Measurements from ENCODE around the gene NGF. TPM values are rescaled to one million over a fixed set of nuclear protein-coding genes. Genes with fewer than 3 reads are reported as not detected.
A peak's percentile ranks its signal among the peaks of the same experiment; 100 is the strongest.
"Not testable (repeated sequence)": the region's sequence is repeated elsewhere in the genome, so short reads cannot be mapped to it uniquely, and the experiment has no call there.

Gene NGF
- 1.3 and 6.0 TPM in 2 replicates for total RNA-seq (2014; rRNA removed; shearing (Covaris generic))

- Histone ChIP-seq H3K4me3 (peak within 1 kb of the TSS; percentile 71), H3K36me3 (no peaks in the 10 kb centered on the region; the same call in 1 of the 2 replicates), H3K4me1 (replicated peaks) (peaks cover 24% of the 10 kb centered on the region), H3K27me3 (replicated peaks) (no peaks in the 10 kb centered on the region), H3K9me3 (replicated peaks) (0 out of 2 replicates have a peak, but pooled peaks cover 2% of the 10 kb centered on the region), H3K27ac (peak within 1 kb of the TSS; percentile 40)
- peak; percentile 53 to 75 for DNase-seq (ENCODE audit: low read depth in 1 of 2, low spot score in 2 of 2)
These were observed at the start of gene NGF for GRCh38 chr1:115337633-115338456. Gene NGF (minus strand): TSS chr1:115338249. CDS start chr1:115286795, 51,454 bp downstream.

GRCh38 chr1:115383455-115383854, 45.4 kb upstream of the NGF start:
- H3K27me3 ChIP-seq (replicated peaks); H3K9me3 ChIP-seq (replicated peaks); H3K4me1 ChIP-seq (replicated peaks); H3K27ac ChIP-seq; DNase-seq (ENCODE audit: low read depth in 1 of 2, low spot score in 2 of 2); H3K36me3 ChIP-seq; H3K4me3 ChIP-seq: not testable (repeated sequence)

GRCh38 chr1:115379943-115380342, 41.9 kb upstream of the NGF start:
- DNase-seq (ENCODE audit: low read depth in 1 of 2, low spot score in 2 of 2), result no peak
- Histone ChIP-seq H3K9me3 (replicated peaks) (no peaks in the 10 kb centered on the region), H3K27ac (no peak overlapping the region), H3K36me3 (no peaks in the 10 kb centered on the region), H3K27me3 (replicated peaks) (no peaks in the 10 kb centered on the region), H3K4me1 (replicated peaks) (peaks cover 14% of the 10 kb centered on the region), H3K4me3 (no peak overlapping the region)

- Histone ChIP-seq H3K4me1 (replicated peaks) (peaks cover 28% of the 10 kb centered on the region), H3K36me3 (no peaks in the 10 kb centered on the region), H3K27ac (no peak overlapping the region), H3K9me3 (replicated peaks) (no peaks in the 10 kb centered on the region), H3K27me3 (replicated peaks) (no peaks in the 10 kb centered on the region), H3K4me3 (no peak overlapping the region)
- peak in 1 of 2 experiments; percentile 29 for DNase-seq (ENCODE audit: low read depth in 1 of 2, low spot score in 2 of 2)
These were observed 39.4 kb upstream of the NGF start for GRCh38 chr1:115377411-115377810.

GRCh38 chr1:115374598-115374997, 36.5 kb upstream of the NGF start:
- Histone ChIP-seq H3K4me1 (replicated peaks) (peaks cover 28% of the 10 kb centered on the region), H3K9me3 (replicated peaks) (no peaks in the 10 kb centered on the region), H3K4me3 (no peak overlapping the region), H3K36me3 (no peaks in the 10 kb centered on the region), H3K27ac (no peak overlapping the region), H3K27me3 (replicated peaks) (no peaks in the 10 kb centered on the region)
- no peak for DNase-seq (ENCODE audit: low read depth in 1 of 2, low spot score in 2 of 2)

- Histone ChIP-seq H3K27me3 (replicated peaks) (no peaks in the 10 kb centered on the region), H3K27ac (peak overlapping the region; percentile 36), H3K9me3 (replicated peaks) (no peaks in the 10 kb centered on the region), H3K4me1 (replicated peaks) (peaks cover 28% of the 10 kb centered on the region), H3K36me3 (no peaks in the 10 kb centered on the region), H3K4me3 (no peak overlapping the region)
- peak; percentile 59 to 71 for DNase-seq (ENCODE audit: low read depth in 1 of 2, low spot score in 2 of 2)
These were observed 35.3 kb upstream of the NGF start for GRCh38 chr1:115373305-115373704.

GRCh38 chr1:115365738-115366137, 27.7 kb upstream of the NGF start:
- Histone ChIP-seq H3K9me3 (replicated peaks) (no peaks in the 10 kb centered on the region), H3K4me3 (no peak overlapping the region), H3K4me1 (replicated peaks) (peaks cover 17% of the 10 kb centered on the region), H3K27me3 (replicated peaks) (no peaks in the 10 kb centered on the region), H3K27ac (no peak overlapping the region), H3K36me3 (no peaks in the 10 kb centered on the region)
- DNase-seq (ENCODE audit: low read depth in 1 of 2, low spot score in 2 of 2), result no peak

- no peak overlapping the region for H3K4me3 ChIP-seq
- peaks cover 17% of the 10 kb centered on the region for H3K4me1 ChIP-seq (replicated peaks)
- H3K9me3 ChIP-seq (replicated peaks), result no peaks in the 10 kb centered on the region
- no peaks in the 10 kb centered on the region for H3K27me3 ChIP-seq (replicated peaks)
- no peaks in the 10 kb centered on the region for H3K36me3 ChIP-seq
- no peak overlapping the region for H3K27ac ChIP-seq
- DNase-seq (ENCODE audit: low read depth in 1 of 2, low spot score in 2 of 2), result no peak
These were observed 26.7 kb upstream of the NGF start for GRCh38 chr1:115364780-115365155.

GRCh38 chr1:115364046-115364779, 26.2 kb upstream of the NGF start:
- Histone ChIP-seq H3K4me1 (replicated peaks) (peaks cover 17% of the 10 kb centered on the region), H3K27ac (no peak overlapping the region), H3K36me3 (no peaks in the 10 kb centered on the region), H3K27me3 (replicated peaks) (no peaks in the 10 kb centered on the region), H3K9me3 (replicated peaks) (no peaks in the 10 kb centered on the region), H3K4me3 (no peak overlapping the region)
- peak in 1 of 2 experiments; percentile 72 for DNase-seq (ENCODE audit: low read depth in 1 of 2, low spot score in 2 of 2)

GRCh38 chr1:115363171-115363570, 25.1 kb upstream of the NGF start:
- H3K27ac ChIP-seq, result no peak overlapping the region
- H3K4me1 ChIP-seq (replicated peaks), result peaks cover 17% of the 10 kb centered on the region
- H3K27me3 ChIP-seq (replicated peaks), result no peaks in the 10 kb centered on the region
- H3K4me3 ChIP-seq, result no peak overlapping the region
- no peaks in the 10 kb centered on the region for H3K36me3 ChIP-seq
- no peaks in the 10 kb centered on the region for H3K9me3 ChIP-seq (replicated peaks)
- no peak for DNase-seq (ENCODE audit: low read depth in 1 of 2, low spot score in 2 of 2)

- H3K4me3 ChIP-seq; DNase-seq (ENCODE audit: low read depth in 1 of 2, low spot score in 2 of 2); H3K36me3 ChIP-seq; H3K9me3 ChIP-seq (replicated peaks); H3K27ac ChIP-seq; H3K27me3 ChIP-seq (replicated peaks): not testable (repeated sequence)
- peaks cover 26% of the 10 kb centered on the region for H3K4me1 ChIP-seq (replicated peaks)
These were observed 22.6 kb upstream of the NGF start for GRCh38 chr1:115360505-115361129.

- not testable (repeated sequence) for H3K4me3 ChIP-seq
These were observed 21.9 kb upstream of the NGF start for GRCh38 chr1:115359787-115360452.

GRCh38 chr1:115356356-115356755, 18.3 kb upstream of the NGF start:
- Histone ChIP-seq H3K27me3 (replicated peaks) (no peaks in the 10 kb centered on the region), H3K36me3 (no peaks in the 10 kb centered on the region), H3K4me1 (replicated peaks) (peaks cover 9% of the 10 kb centered on the region; the same call in 1 of the 2 replicates), H3K9me3 (replicated peaks) (no peaks in the 10 kb centered on the region; the same call in 1 of the 2 replicates), H3K4me3 (no peak overlapping the region), H3K27ac (no peak overlapping the region)
- peak in 1 of 2 experiments; percentile 29 for DNase-seq (ENCODE audit: low read depth in 1 of 2, low spot score in 2 of 2)

More at GRCh38 chr1:115359787-115360452, 21.9 kb upstream of the NGF start:
- H3K27ac ChIP-seq; DNase-seq (ENCODE audit: low read depth in 1 of 2, low spot score in 2 of 2); H3K36me3 ChIP-seq; H3K27me3 ChIP-seq (replicated peaks); H3K9me3 ChIP-seq (replicated peaks): not testable (repeated sequence)
- H3K4me1 ChIP-seq (replicated peaks), result peaks cover 23% of the 10 kb centered on the region

All from SJSA1 (cell line).